ENCODE measurements around the gene MCOLN2.

The MCOLN2 gene

DNA sequence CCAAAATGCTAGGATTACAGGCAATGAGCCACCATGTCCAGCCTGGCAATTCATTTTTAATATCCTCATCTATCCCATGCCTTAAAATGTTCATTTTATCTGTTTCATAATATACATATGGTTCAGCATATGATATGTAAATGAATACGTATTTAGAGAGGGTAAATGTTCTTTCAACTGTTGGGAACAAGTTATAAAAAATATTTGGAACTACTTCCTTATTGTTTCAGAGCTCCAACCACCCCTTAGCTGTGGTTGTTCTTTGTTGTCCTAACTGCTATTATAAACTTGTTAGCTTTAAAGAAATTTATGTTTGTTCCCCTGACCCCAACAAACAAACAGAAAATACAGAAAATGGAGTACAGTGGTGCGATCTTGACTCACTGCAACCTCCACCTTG is 14.5 kb downstream of the MCOLN2 start:
- FAIRE-seq = no peak

DNA sequence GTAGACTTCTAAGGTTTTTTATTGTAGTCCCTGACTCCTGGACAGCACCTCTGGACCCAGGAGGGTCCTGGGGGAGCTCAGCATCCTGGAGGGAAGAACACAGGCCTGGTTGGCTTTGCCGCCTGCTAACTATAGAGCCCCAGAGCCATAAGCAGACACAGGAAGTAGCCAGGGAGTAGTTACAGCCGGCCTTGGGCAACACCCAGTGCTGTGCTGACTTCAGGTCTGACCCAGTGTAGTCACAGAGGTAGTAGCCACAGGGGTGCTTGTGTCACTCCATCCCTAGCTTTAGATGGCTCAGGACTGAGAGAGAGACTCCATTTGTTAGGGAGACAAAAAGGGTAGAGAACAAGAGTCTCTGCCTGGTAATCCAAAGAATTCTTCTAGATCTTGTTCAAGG is 21.9 kb downstream of the MCOLN2 start:
- FAIRE-seq = no peak

- FAIRE-seq = no peak
Observed at GRCh38 chr1:84973498-84974334, 23.2 kb downstream of the MCOLN2 start.

- FAIRE-seq = no peak
Observed at GRCh38 chr1:84972377-84972987, 24.4 kb downstream of the MCOLN2 start.

DNA sequence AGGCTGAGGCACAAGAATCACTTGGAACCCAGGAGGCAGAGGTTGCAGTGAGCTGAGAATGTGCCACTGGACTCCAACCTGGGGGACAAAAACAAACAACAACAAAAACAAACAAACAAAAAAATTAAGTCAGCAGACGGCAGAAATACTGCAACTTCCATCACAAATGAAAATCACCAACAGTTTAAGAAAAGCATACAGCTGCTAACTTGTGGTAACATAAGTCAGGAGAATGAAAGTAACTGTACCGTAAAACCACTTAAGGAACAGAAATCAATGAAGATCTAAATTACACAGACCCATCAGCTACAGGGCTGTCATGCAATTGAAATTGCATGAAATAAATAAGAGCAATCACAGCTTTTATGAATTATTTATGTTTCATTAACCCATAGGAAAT is 25.0 kb downstream of the MCOLN2 start:
- no peak for FAIRE-seq

DNA sequence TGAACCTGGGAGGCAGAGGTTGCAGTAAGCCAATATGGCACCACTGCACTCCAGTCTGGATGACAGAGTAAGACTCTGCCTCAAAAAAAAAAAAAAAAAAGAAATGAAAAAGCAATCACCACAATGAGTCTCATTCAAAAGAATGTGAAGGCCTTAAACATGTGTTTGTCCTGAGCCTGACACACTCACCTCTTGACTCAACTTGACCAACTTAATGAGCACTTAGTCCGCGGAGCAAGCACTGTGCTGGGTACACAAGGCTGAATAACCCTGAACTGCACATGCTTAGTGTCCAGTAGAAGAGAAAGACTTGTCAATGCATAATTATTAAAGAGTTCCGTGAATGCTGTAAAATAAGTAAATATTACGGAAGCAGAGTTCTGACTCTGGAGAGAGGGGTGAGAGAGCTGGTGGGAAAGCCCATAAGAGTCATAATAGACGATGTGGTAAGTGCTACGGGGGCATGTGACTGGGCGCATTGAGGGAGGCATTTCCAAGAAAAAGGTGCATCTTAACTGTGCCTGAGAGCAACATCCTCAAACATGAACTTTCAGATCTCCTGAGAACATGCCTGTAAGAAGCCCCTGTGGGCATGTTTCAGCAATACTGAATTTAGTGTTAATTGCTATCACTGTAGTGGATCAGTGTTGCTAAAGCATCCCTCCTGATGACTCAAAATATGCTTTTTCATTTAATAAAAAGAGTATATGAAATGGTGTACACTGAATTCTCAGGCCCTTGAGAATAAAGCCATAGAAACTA is 27.2 kb downstream of the MCOLN2 start:
- no peak for FAIRE-seq

DNA sequence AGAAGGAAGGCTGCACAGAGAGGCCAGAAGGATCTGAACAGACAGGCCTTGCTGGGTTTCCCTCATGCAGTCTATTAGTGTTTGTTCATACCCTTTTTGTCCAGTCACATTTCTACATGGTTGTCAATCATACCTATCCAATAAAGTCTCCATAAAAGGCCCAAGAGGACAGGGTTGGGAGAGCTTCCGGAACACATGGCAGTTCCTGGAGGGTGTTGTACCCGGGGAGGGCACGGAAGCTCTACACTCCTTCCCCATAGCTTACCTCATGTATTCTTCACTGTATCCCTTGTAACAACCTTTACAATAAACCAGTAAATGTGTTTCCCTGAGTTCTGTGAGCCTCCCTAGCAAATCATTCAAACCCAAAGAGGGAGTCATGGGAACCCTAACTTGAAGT is 28.0 kb downstream of the MCOLN2 start:
- no peak for FAIRE-seq

DNA sequence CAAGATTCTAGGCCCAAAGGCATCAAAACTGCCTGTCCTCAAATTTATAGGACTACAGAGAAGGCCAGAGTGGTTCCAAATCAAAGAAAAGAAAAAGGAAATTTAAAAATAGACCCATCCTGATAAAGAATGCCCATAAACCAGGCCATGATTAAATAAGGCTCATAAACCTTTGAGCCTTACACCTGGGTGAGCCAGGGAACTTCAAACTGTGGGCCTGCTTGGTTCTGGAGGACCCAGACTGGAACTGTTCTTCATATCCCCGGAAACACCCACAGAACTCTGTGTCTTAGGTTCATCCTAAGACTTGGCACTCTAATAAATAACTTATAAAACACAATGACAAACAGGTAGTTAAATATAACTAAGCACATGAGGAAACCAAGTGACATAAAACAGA is 28.8 kb downstream of the MCOLN2 start:
- no peak for FAIRE-seq

GRCh38 chr1:84967666-84968065 is 29.2 kb downstream of the MCOLN2 start:
- FAIRE-seq = no peak

DNA sequence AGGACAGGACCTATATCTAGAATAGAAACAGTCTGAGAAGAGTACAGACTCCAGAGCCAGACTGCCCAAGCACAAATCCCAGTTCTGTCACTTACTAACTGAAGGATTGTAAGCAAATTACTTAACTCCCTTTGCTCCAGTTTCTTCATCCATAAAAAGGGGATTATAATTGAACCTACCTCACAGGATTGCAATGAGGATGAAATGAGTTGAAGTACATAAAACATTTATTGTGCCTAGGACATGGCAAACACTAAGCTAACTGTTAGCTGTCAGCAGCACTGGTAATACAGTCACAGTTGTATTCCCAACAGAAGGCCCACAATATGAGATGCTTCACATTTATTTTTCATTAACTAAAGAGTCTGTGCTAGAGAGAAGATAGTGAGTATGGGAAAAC is 33.9 kb downstream of the MCOLN2 start:
- no peak for FAIRE-seq

DNA sequence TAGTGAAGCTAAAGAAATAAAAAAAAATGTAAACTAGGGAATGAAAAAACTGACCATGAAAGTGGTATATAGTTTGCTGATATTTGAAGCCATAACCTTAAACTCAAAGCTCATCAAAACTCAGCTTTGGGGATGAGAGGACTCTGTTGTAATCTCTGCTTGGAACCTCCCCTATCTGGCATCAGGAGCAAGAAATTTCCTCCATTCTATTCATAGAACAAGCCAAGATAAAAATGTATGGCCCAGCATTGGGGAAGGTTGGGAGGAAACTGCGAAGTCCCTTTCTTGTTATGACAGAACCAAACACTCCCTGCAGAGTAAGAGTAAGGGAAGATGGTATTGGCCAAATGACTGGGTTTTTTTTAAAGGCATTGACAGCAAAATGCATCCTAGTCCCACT is 35.6 kb downstream of the MCOLN2 start:
- no peak for FAIRE-seq

DNA sequence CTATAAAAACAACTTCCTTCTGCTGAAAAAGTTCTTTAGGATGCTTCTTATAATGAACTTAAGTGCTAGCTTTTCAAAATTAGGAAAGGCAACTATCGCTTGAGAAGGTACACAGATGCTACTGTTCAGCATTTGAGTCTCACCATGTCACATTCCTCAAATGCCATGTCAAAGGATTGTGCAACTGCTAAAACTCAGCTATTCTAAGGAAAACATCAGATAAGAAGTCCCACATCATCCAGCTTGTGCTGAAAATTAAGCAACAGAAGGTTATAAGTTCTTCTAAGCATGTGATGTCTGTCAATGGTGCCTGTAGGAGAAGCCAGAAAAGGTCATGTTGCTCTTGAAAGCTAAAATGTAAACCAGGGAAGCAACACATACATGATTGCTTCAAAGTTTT is 36.5 kb downstream of the MCOLN2 start:
- no peak for FAIRE-seq

DNA sequence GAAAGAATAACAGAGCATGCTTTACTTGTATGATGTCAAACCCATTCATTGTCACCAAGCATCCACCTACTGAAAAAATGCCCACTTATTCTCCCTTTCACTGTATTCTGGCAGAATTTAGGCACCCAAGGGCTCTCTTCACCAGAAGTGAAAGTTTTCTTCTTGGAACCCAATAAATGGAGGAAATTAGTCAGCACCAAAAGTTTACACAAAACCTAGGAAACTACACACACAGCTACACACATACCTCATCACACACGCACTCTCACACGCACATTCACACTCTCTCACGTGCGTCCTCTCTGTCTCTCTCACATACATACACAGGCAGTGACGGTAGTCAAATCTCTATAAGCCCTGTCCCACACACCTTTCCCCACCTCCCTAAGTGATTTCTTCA is 37.6 kb downstream of the MCOLN2 start:
- FAIRE-seq = no peak

DNA sequence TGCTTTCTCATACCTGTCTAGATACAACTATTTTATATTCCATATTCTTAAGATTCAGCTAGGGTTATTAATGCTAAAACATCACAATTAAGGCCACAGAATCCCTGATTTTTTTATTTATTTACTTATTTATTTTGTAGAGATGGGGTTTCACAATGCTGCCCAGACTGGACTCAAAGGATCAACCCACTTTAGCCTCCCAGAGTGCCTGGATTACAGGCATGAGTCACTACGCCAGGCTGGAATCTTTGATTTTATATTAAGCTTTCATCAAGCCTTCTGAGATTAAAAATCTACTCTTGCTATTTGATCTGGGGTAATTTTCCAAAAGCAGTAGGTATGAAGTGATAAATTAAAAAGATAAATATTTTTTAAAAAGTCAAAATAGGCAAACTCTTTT is 38.9 kb downstream of the MCOLN2 start:
- no peak for FAIRE-seq

DNA sequence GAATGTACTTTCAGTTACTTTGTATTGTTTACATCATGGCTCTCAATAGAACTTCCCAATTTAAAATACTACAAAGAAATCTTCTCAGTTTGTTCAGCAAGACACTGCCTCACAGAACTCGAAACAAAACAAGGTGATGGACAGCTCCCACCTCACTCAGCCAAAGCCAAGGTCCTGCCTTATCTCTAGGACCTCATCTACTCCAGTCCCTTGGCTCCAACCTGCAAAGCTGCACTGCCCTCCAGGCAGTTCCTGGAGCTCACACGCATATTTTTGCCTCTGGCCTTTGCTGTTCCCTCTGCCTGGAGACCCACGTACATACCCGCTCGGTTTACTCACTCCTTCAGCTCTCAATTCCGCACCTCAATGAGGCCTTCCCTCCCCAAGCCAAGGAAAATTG is 40.3 kb downstream of the MCOLN2 start:
- FAIRE-seq = no peak

DNA sequence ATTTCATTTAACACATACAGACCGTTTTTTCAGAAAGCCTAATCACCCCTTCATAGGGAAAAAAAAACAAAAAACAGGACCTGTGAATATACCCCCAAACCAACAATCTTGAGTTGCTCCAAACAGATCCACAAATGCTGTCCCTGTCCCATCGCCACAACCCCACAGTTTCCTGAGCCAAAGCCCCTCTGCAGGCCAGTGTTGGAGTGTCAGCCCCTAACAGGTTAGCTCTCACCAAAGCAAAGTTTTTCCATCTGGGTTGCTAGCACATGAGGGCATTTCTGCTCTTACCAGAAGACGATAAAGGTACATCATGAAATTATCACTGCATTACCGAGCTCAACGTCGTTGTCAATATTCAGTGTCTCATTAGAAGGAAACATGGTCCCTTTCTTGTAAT is 40.8 kb downstream of the MCOLN2 start:
- no peak for FAIRE-seq

DNA sequence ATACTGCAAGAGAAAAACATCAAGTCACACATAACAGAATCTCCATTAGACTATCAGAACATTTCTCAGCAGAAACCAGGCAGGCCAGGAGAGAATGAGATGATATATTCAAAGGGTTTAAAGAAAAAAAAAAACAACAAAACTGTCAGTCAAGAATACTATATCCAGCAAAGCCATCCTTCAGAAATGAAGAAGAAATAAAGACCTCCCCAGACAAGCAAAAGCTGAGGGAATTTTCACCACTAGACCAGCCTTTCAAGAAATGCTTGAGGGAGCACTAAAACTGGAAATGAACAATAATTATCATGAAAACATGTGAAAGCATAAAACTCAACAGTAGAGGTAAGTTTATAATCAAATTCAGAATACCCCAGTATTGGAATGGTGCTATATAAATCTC is 47.2 kb downstream of the MCOLN2 start:
- FAIRE-seq = no peak

DNA sequence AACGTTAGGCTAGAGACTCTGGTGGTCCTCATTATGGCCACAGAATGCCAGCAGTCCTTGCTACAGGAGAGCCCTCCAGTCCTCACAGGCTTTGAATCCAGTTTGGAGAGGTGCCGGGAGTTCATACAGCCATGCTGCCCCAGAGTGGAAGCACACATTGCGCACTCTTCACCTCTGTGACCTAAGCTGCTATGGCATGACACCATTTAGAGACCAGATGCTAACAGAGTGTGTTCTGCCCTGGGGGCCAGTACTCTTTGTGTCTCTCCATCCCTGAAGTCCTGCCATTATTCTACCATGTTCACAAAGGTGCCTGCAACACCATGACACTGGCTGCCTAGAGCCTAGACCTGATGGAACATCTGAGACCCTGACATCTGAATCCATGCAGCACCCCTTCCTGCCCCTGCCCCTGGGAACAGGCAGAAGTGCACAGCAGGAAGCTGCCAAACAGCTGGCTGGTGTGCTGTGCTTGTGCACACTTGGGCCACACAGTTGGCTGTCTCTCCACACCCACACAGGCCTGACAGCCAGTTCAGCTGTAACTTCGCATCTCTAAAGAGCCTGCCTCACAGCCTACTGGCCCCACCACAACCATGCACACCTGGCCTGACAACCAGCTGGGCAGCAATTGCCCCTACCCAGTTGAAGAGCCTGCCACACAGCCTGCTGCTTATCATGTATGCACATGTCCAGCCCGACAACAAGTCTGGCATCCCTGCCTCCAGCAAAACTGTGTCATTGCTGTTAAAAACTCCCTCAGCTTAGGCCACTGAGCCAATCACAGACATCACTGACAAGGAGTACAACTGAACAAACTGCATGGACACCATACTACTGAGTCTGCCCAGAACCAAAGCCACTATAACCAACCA is 49.1 kb downstream of the MCOLN2 start:
- no peak for FAIRE-seq

GRCh38 chr1:84946631-84947030 is 50.3 kb downstream of the MCOLN2 start:
- no peak for FAIRE-seq

DNA sequence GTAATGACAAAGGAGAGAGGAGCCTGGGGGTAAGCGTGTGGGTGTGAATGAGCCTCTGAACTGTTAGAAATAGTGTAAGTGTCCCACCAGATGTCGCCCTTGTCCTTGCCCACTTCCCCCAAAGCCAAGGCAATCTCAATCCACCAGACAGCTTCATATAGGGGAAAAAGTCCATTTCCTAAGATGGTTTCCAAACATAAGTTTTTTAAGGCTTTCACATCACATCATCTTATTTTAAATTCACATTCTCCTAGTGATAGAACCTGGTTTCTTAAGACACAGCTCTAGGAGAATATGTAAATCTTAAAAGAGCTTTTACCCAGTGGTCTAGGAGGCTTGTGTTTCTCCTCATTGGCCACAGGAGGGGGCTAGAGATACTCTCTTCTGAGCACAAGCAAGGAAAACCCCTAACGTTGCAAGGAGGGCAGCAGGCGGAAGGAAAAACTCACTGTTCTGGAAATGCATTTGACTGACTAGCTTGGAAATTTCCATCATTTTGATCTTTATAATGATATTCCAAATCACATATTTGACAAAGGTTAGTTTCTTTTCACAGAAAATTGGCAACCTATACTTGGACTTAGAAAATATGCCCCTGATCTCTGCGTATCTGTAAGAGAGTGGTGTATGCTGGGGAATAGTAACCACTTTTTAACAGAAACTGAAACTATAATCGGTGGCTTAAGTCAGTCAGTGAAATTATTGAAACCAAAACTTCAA is 52.0 kb downstream of the MCOLN2 start:
- peak; percentile 94 for FAIRE-seq

GRCh38 chr1:84941843-84942242 is 55.1 kb downstream of the MCOLN2 start:
- no peak for FAIRE-seq

DNA sequence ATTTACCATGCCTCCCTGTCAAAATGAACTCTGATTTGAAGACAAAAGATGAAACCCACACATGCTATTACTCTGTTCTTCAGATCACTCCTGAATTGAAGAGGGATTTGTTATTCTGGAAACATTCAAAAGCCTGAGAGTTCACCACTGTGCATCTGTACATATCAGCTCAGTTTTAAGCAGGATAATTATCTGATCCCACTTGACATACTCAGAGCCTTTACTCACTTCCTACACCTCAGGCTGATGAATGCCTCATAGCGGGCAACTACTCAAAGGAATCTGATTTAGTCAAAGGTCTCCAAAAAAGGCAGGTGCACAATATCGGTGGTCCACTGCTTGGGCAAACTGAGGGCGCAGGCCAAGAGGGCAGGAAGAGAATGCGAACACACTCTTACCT is 56.4 kb downstream of the MCOLN2 start:
- no peak for FAIRE-seq
